GM10266 (cell line): ENCODE results near the gene NHLRC2.

Experiments
- DNase-seq: peaks from one replicate; pipeline ENCODE4 v3.0.0; 2012; ENCODE audit errors: extremely low spot score
- CTCF ChIP-seq: IDR thresholded peaks from 2 replicates; pipeline ENCODE4 v1.5.1; 2012; ENCODE audit warnings: mild to moderate bottlenecking, low read depth; ENCODE audit not compliant: control insufficient read depth, insufficient read depth; ENCODE audit errors: missing control alignments

The NHLRC2 gene

GRCh38 chr10:113948048-113948447 lies 93.6 kb downstream of the NHLRC2 start:
- no peak for DNase-seq
- TF ChIP-seq CTCF: no peak

- no peak for DNase-seq
- no peak for TF ChIP-seq CTCF
These were observed 95.8 kb downstream of the NHLRC2 start for GRCh38 chr10:113950268-113950667.

GRCh38 chr10:113953505-113954272 lies 99.2 kb downstream of the NHLRC2 start:
- TF ChIP-seq CTCF: no peak
- no peak for DNase-seq

GRCh38 chr10:113954409-113954808 lies 99.9 kb downstream of the NHLRC2 start:
- no peak for TF ChIP-seq CTCF
- DNase-seq: no peak

- DNase-seq: no peak
- TF ChIP-seq CTCF: no peak
These were observed 102.6 kb downstream of the NHLRC2 start for GRCh38 chr10:113957013-113957412.

GRCh38 chr10:113958631-113959382 lies 104.3 kb downstream of the NHLRC2 start:
- peak; percentile 29 for DNase-seq
- no peak for TF ChIP-seq CTCF

- no peak for TF ChIP-seq CTCF
- peak; percentile 38 for DNase-seq
These were observed 104.9 kb downstream of the NHLRC2 start for GRCh38 chr10:113959383-113959760.
